PC-3 (cell line): ENCODE results near the gene CA10.

ENCODE experiments used
- EZH2 ChIP-seq: fragments of 300-600 bp; sonication (generic); IDR thresholded peaks from one replicate; pipeline ENCODE4 v1.6.1; 2017; ENCODE audit warnings: antibody characterized with exemption, mild to moderate bottlenecking, low read length; ENCODE audit not compliant: unreplicated experiment
- EZH2phosphoT487 ChIP-seq: fragments of 300-600 bp; sonication (generic); IDR thresholded peaks from 2 replicates; pipeline ENCODE4 v1.6.1; 2018; ENCODE audit warnings: mild to moderate bottlenecking, antibody characterized with exemption, low read length, borderline replicate concordance
- TF ChIP-seq, protein P1 (sequence below): fragments of 300-600 bp; sonication (generic); conservative IDR thresholded peaks from 2 replicates; pipeline ENCODE4 v1.5.1; 2017; ENCODE audit warnings: antibody characterized with exemption, low read depth, mild to moderate bottlenecking, low read length

- TF ChIP-seq, protein P1, sequence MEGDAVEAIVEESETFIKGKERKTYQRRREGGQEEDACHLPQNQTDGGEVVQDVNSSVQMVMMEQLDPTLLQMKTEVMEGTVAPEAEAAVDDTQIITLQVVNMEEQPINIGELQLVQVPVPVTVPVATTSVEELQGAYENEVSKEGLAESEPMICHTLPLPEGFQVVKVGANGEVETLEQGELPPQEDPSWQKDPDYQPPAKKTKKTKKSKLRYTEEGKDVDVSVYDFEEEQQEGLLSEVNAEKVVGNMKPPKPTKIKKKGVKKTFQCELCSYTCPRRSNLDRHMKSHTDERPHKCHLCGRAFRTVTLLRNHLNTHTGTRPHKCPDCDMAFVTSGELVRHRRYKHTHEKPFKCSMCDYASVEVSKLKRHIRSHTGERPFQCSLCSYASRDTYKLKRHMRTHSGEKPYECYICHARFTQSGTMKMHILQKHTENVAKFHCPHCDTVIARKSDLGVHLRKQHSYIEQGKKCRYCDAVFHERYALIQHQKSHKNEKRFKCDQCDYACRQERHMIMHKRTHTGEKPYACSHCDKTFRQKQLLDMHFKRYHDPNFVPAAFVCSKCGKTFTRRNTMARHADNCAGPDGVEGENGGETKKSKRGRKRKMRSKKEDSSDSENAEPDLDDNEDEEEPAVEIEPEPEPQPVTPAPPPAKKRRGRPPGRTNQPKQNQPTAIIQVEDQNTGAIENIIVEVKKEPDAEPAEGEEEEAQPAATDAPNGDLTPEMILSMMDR: no peak
- TF ChIP-seq EZH2 (no peak), EZH2phosphoT487 (no peak)
Observed at GRCh38 chr17:51819341-51820219, 338.9 kb downstream of the CA10 start.
